ENCODE measurements around the gene IL16.
A peak's percentile ranks its signal among the peaks of the same experiment; 100 is the strongest.
"Not testable (repeated sequence)": the region's sequence is repeated elsewhere in the genome, so short reads cannot be mapped to it uniquely, and the experiment has no call there.

Gene IL16

DNA sequence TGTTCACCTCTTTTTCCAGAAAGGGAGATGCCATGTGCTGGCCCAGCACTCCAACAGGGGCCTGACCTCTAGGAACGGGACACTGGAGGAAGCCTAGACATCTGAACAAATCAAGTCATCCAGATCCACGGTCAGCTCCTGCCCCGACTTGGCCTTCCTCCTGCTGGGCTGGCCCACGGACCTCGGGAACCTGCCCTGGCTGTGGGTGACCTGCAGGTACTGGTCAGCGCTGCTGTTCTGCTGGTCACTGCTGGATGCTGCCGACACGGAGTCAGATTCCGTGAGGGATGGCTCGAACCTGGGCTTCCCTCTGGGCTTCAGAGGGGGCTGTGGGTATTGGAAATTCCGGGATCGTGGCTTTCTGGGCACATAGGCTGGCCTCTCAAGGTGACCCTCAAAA is 135.6 kb downstream of the IL16 start:
- DNase-seq, result no peak

DNA sequence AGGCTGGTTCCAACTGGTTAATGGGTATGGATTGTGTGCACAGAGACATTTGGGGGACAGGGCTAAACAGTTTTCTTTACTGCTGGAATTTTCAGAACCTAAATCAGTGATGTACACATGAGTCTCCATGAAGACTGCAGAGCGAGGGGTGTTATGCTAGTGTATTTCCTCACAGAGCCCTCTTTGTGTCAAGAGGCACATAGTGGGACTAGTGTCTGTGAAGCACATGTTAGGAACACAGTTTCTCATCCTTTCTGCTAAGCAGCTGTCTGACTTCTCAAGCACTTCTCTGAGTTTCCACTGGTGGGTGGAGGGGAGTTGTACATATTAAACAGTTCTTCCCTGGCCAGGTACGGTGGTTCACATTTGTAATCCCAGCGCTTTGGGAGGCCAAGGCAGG is 136.7 kb downstream of the IL16 start:
- DNase-seq, result no peak

DNA sequence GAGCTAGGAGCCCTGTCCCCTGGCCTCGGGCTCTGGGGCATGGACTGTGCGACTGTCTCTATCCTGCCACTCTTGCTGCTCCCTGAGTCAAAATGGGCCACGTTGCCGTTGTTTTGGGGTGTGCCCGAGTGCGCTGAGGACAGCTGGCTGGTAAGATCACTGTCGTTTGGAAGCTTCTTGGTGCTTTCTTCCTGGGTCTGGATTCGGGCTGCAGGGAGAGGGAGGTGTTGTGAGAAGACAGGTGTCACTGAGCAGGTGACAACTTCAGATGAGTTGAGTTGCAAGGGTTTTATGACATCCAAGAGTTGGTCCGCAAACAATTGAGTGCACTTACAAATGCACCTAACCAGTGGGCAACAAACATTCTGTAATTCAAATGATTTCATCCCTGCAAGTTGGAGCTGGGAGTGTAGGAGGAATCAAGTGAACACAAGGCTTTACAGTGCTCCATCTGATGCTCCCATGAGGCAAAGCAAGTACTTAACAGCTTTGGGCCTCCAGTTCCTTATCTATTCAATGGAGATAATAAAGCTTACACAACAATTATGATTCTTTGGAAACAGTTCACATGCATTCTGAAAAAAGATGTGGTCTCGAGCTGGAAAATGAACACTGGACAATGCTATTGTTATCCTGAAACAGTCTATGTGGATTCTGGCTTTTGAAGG is 138.2 kb downstream of the IL16 start:
- no peak for DNase-seq

DNA sequence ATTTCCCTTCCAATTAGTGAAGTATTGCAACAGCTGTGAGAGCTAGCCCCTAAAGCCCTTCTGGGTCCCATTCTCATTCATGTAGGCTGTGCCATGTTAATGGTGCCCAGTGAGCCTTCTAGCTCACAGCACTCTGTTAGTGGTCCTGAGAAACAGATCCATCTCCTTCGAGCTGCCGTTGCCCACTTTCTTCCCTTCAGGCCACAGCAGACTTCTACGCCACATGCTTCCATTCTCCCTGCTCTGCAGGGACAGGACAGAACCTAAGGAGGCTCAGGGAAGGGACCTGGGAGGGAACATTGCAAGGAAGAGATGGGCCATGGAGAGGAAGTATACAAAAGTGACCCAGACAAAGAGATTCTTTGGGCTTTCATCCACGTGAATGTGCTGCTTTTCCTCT is 139.0 kb downstream of the IL16 start:
- DNase-seq, result no peak

DNA sequence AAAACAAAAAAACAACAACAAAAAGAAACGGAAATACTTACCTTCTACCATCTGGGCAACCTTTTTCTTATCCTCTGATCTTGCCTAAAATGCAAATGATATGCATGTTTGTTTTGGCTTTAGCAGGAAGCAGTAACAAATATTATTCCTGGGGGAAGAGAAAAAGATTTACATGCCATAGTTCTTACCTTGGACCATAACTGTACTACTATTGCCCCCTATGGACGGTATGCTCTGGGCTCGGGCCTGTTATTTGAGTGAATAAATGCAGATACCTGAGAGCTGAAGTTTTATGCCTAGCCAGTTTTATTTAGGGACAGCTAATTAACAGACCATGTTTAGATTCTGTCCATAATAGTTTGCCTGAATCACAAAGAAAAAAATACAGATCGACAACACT is 139.9 kb downstream of the IL16 start:
- DNase-seq, result no peak

DNA sequence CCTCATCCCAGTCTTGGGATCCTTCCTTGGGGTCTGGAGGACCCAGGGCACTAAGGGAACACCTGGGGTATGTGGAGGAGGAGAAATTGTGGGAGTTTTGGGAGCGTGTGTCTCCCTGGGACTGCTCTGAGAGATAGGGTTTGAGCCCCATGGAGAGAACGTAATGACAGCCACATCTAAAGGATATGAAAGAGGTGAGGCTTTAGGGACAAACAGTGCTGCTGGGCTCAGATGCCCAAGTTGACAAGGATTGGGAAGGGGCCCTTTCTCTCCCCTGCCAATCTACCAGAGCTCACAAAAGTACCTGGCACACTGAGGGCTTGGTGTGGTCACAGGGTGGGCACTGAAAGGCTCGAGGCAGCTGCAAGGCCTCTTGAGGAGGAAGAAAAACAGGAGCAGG is 140.6 kb downstream of the IL16 start:
- no peak for DNase-seq

DNA sequence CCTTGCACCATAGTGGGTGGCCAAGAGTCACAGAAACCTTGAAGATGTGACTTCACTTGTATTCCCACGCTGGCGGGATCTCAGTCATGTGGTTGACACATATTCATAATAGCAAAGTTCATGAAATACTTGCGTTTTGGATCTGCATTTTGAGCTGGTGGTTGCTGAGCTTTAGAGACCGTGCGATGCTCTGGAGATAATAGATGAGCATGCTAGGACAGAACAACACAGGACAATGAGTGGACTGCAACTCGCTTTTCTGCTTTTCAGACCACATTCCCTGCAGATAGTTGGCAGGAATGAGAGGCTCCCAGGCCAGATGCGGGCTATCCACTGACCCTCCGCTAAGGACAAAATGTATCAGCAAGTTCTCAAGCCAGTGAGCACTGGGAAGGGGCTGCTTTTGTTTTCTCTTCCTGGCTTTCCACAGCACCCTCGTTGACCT is 141.1 kb downstream of the IL16 start:
- DNase-seq, result no peak

DNA sequence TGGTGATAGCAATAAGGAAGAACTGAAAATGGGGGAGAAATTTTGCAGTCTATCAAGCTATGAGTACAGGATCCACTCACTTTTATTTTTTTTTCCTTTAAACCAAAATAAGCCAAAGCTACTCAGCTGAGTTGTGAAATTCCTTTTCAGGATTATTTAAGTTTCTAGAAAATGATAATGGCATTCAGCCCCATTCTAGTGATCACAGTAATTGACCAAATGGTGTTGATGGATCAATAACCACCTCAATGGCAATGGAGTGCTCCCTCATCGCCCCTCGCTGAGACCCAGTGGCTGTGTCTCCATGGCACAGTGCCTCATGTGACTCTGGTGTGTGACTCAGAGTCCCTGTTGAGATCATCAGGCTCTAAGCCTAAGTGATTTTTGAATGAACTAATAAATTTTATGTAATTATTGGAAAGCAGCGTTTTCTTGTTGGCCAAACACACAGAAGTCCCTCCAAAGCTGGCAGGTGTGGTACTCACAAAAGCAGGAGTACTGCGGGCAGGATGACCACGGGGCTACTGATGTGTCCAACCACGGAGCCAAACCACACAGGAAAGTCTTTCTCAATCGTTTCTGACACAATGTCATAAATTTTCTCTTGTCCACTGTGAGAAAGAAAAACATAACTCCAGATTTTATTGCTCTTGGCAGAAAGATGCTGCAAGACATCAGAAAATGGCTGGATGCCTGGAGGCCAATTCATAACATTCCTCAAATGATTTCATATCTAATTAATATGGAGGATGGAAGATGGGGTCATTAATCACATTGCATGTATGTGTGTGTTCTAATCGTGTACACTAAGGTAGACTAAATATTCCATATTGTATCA is 141.7 kb downstream of the IL16 start:
- peak in 1 of 51 donors; percentile 5 for DNase-seq

DNA sequence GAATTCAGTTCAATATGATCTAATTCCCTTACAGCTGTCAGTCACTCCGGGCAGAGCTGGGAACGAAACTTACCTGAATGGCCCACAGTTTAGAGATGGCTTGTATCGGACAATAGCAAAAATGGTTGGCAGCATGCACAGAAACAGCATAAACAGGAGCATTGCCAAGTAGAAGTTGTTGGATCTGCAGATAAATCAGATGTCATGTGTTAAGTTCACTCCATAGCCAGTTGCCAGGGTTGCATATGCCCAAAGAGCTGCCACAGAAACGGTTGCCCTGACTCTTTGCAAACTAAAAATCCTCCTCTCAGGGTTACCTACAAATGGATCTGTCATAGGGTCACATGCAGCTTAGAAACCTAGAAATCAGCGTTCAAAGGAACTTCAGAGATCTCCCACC is 142.6 kb downstream of the IL16 start:
- no peak for DNase-seq

DNA sequence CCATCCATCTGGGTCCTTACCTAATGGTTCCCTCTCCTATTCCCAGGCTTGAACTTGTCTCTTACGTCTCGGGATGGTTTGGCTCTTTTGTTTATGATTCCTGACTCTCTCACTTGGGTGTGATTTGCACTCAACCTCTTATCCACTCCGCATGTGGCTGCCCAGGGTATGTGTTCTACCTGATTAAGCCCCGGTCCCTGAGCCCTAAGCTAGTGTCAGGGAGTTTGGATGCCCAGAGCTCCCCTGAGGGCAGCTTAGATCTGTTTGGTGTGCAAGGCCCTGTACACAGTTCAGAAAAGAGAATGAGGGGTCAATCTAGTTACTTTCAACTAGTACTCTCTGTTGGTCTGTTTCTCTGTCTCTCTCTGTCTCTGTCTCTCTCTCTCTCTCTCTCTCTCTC is 143.2 kb downstream of the IL16 start:
- DNase-seq, result no peak

DNA sequence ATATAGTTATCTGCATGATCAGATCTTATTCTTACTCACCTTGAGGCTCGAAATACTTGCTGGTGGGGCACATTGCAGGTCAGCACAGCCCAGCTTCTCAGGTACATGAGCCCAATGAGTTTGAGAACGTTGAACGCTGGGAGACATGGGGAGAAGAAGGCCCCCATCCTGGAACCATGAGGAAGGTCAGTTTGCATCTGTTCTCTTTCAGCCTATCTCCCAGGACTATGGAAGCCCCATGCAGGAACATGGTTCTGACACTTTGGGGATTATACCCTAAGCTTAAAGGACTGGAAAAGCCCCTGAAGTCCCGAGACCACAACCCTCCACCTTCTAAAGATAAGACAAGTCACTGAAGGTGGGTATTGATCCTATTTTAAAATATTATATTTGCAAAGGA is 144.7 kb downstream of the IL16 start:
- no peak for DNase-seq

DNA sequence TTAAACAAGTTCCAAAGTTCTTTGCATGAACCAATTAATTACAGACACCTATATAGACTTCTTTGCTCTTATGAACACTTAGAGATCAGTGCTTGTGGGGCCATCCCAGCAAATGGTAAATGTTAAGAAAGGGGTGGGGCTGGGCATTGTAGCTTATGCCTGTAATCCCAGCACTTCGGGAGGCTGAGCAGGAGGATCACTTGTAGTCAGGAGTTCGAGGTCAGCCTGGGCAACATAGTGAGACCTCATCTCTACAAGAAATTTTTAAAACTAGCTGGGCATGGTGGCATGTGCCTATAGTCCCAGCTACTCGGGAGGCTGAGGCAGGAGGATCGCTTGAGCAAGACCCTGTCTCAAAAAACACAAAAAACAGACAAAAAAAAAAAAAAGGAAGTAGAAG is 146.7 kb downstream of the IL16 start:
- no peak for DNase-seq

DNA sequence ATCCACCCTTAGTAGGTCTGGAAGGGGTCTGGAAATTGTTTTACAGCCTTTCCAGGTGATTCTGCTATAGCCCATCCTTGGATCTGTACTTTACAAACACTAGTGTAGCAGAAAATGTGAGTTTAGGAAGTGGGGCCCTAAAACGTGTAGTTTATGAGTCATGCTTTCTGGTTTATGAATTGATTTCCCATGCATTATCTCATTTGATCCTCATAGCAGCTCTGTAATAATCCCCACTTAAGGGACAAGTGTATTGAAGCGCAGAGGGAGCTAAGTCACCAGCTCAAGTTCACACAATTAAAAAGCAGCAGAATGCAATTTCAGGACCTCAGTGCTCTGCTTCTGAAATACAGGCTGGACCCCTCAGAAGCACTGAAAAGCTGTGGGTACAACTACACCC is 149.9 kb downstream of the IL16 start:
- no peak for DNase-seq

DNA sequence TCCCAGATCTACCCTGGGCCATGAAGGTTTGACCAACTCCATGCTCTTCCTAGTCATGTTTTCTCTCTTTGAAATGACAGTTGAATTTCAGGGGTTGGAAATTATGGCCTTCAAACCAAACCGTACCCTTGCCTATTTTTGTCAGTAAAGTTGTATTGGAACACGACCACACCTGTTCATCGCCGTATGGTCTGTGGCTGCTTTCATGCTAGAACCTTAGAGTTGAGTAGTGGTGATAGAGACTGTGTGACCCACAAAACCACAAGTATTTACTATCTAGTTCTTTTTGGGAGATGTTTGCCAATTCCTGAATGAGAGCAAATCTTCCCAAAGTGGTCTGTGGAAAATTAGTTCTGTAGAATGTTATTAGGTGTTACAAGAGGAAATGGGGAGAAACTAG is 151.2 kb downstream of the IL16 start:
- DNase-seq, result no peak

DNA sequence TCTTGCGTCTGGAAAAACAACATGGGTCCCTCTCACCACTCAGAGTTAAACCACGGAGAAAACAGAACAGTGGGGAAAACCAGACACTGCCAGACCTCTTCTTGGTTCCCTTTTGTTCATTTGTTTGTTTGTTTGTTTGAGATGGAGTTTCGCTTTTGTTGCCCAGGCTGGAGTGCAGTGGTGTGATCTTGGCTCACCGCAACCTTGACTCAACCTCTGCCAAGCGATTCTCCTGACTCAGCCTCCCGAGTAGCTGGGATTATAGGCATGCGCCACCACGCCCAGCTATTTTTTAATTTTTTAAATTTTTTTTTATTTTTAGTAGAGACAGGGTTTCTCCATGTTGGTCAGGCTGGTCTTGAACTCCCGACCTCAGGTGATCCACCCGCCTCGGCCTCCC is 152.0 kb downstream of the IL16 start:
- DNase-seq, result not testable (repeated sequence)

DNA sequence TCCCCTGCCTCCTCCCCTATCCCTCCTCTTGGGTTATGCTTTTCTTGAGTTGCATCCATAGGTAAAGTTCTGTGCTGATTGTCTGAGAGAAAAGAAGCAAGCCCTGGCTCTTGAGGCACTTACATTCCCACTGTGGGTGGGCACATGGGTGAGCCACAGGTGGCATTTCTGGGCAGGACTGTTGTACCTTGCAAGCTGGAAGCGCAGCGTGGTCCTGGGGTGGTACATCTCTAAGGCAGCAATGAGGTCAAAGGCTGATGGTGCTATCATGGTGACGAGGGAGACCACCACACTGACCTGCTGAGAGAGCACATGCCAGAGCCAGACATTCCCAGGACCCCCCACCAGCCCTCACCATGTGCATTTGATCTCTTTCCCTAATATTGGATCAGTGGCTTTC is 152.6 kb downstream of the IL16 start:
- no peak for DNase-seq

DNA sequence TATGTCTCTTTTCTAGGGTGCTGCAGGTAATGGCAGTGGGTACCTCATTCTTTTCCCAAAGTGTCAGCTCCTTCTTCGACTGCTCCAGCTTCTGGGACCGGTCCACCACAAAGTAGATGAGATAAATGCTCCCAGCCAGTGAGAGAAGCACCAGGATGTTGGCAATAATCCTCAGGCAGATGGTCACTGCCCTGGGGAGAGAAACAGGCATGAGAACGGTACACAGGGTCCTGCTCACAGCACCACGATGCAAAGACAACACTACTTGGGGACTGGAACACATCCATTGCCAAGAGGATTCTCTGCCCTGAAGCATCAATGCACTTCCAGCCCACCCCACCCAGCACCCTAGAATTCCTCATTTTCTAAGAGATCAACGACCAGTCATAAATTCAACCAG is 155.0 kb downstream of the IL16 start:
- no peak for DNase-seq

DNA sequence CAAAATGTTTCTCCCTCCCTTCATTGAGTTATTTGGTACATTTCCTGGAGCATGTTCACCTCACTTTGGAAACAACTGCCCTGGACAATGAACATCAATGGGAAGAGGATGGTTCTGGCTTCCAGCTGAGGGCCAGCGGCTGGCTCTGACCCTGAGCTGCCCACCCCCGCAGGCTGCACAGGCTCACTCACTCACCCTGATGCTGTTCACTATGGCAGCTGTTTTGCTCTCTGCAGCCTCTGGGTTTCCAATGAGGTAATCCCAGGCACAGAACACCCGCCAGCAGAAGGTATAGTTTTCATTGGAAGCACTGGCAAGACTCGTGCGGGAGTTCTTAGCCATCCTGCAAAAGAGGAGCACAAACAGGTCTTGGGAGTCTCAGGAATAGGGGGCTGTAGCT is 159.6 kb downstream of the IL16 start:
- DNase-seq, result no peak

DNA sequence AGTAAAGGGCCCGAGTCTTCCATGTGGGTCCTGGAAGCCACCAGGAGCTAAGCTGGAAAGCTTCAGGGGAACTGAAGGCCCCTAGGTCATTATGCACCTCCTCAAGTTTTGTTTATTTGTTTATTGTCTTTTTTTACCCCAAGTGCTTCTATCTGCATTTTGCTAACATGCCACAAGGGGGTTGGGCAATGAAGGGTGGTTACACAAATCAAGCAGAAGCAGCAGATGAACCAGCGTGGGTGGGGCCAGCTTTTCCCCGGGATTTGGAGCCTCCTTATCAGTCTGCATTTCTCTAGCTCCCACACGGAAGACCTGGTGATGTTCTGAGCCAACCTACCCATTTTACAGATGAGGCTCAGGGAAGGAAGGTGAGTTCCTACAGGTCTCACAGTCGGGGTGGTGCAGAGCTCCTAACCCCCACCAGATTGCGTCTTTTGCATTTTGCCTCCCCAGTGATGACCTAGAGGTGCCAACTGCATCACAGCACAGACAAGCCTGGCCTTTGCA is 160.6 kb downstream of the IL16 start:
- DNase-seq, result no peak

DNA sequence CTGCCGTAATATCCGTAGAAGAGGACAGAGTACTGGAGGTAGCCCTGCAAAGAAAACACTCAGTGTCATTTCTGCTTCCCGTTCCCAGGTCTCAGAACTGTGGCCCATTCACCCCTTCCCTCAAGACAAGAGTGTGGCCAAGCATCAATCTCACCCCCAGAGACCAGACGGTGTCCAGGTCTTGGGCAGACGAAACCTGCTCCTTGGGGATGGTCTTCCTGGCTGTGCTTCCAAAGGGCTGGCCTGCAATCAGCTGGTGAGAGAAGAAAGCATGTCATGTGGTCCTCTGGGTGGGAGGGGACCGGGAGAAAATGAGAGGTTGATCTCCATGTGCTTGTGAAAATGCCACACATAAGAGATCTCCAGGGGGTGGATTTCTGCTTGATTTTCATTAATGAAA is 161.6 kb downstream of the IL16 start:
- DNase-seq, result no peak

DNA sequence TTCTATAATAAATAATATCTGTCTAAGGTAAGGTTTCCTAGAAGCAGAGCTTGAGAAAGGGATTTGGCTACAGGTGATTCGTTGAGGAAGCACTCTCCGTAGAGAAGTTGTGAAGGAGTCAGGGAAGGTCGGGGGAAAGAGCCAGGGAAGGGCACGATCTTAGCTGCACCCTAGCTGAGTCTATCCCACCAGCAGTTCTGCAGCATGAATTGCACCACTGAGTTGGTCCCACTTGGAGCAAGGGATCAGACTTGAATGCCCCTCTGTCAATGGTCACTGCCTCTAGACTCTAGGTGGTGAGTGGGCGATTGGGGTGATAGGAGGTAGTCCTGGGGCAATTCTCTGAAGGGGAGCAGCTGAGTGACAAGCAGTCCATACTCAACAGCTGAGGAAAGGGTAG is 163.8 kb downstream of the IL16 start:
- no peak for DNase-seq

DNA sequence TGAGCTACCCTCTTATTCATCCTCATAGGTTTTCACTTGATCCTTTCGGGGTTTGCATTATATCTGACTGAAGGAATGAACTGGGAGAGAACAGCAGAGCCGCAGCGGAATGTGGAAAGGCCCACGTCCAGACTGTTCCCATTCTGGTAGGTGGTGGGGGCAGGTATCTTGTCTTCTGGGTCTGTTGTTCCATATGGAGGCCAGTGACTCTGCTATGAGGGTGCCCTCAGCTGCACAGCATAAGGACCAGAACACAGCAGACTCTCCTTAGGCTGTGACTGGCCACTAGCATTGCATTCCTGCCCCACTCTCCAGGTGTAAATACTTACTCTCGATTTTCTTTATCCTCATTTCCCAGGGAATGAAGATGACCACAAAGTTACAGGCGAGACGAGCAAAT is 165.2 kb downstream of the IL16 start:
- no peak for DNase-seq

DNA sequence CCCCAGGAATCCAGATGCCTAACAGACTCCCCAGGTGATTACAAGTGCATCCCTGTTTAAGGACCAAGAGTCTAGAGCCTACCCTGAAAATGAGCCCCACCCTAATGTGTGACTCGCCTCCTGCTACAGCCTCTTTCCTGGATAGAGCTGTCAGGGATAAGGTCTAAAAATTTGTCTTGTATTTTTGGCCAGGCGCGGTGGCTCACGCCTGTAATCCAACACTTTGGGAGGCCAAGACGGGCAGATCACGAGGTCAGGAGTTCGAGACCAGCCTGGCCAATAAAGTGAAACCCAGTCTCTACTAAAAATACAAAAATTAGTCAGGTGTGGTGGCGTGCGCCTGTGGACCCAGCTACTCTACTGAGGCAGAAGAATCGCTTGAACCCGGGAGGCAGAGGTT is 166.1 kb downstream of the IL16 start:
- no peak for DNase-seq

All from hypothalamus (tissue), 51 donors.